Measurements from ENCODE around the gene PRDM16.

DNA sequence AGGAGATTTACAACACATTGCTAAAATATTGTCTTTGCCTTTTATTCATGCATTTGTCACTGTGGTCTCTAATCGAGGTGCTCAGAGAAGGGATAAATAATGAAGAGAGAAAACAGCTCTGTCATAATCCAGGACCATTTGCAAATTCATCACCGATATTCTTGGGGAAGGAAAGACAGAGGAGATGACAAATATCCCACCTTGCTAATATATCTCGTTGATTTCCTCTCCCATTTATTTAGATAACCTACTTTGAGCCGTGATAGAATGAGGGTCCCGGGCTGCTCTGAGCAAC, 86.9 kb downstream of the PRDM16 start:
- TF ChIP-seq, protein P1, sequence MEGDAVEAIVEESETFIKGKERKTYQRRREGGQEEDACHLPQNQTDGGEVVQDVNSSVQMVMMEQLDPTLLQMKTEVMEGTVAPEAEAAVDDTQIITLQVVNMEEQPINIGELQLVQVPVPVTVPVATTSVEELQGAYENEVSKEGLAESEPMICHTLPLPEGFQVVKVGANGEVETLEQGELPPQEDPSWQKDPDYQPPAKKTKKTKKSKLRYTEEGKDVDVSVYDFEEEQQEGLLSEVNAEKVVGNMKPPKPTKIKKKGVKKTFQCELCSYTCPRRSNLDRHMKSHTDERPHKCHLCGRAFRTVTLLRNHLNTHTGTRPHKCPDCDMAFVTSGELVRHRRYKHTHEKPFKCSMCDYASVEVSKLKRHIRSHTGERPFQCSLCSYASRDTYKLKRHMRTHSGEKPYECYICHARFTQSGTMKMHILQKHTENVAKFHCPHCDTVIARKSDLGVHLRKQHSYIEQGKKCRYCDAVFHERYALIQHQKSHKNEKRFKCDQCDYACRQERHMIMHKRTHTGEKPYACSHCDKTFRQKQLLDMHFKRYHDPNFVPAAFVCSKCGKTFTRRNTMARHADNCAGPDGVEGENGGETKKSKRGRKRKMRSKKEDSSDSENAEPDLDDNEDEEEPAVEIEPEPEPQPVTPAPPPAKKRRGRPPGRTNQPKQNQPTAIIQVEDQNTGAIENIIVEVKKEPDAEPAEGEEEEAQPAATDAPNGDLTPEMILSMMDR (IDR thresholded peaks at IDR 0.05; ENCODE audit: low read length), result no peak
- no peak for TF ChIP-seq EZH2 (optimal IDR thresholded peaks at IDR 0.05; ENCODE audit: low read depth, low read length)
- TF ChIP-seq EZH2phosphoT487 (IDR thresholded peaks at IDR 0.05; ENCODE audit: low read length), result no peak
